ENCODE results near the gene ARHGAP29.
"Not testable (repeated sequence)": the region's sequence is repeated elsewhere in the genome, so short reads cannot be mapped to it uniquely, and the experiment has no call there.

GRCh38 chr1:94163249-94163648, 74.1 kb downstream of the ARHGAP29 start:
- TF ChIP-seq, protein P1, sequence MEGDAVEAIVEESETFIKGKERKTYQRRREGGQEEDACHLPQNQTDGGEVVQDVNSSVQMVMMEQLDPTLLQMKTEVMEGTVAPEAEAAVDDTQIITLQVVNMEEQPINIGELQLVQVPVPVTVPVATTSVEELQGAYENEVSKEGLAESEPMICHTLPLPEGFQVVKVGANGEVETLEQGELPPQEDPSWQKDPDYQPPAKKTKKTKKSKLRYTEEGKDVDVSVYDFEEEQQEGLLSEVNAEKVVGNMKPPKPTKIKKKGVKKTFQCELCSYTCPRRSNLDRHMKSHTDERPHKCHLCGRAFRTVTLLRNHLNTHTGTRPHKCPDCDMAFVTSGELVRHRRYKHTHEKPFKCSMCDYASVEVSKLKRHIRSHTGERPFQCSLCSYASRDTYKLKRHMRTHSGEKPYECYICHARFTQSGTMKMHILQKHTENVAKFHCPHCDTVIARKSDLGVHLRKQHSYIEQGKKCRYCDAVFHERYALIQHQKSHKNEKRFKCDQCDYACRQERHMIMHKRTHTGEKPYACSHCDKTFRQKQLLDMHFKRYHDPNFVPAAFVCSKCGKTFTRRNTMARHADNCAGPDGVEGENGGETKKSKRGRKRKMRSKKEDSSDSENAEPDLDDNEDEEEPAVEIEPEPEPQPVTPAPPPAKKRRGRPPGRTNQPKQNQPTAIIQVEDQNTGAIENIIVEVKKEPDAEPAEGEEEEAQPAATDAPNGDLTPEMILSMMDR (conservative IDR thresholded peaks at IDR 0.05; ENCODE audit: low read depth, low read length) = not testable (repeated sequence)
- not testable (repeated sequence) for TF ChIP-seq NFE2L2 (IDR thresholded peaks at IDR 0.05; ENCODE audit: low read depth, low read length); CHD1 (IDR thresholded peaks at IDR 0.05; ENCODE audit: low read depth, low read length); RCOR1 (IDR thresholded peaks at IDR 0.05; ENCODE audit: insufficient replicate concordance, low read length); RAD21 (IDR thresholded peaks at IDR 0.05; ENCODE audit: low read length); MAFK (IDR thresholded peaks at IDR 0.05; ENCODE audit: low read depth, low read length); POLR2A (IDR thresholded peaks at IDR 0.05; ENCODE audit: low read depth, low read length); BHLHE40 (IDR thresholded peaks at IDR 0.05; ENCODE audit: low read depth, low read length); CEBPB (IDR thresholded peaks at IDR 0.05; ENCODE audit: low read depth, low read length); MXI1 (IDR thresholded peaks at IDR 0.05; ENCODE audit: borderline replicate concordance, low read depth, low read length); SMC3 (IDR thresholded peaks at IDR 0.05; ENCODE audit: low read depth, low read length)
- TF ChIP-seq, protein P2, sequence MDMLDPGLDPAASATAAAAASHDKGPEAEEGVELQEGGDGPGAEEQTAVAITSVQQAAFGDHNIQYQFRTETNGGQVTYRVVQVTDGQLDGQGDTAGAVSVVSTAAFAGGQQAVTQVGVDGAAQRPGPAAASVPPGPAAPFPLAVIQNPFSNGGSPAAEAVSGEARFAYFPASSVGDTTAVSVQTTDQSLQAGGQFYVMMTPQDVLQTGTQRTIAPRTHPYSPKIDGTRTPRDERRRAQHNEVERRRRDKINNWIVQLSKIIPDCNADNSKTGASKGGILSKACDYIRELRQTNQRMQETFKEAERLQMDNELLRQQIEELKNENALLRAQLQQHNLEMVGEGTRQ (IDR thresholded peaks at IDR 0.05; ENCODE audit: low read depth, low read length) = not testable (repeated sequence)

Data from IMR-90 (cell line).